GM19372 (cell line): Measurements from ENCODE around the gene ANTXRL.
"Not testable (repeated sequence)": the region's sequence is repeated elsewhere in the genome, so short reads cannot be mapped to it uniquely, and the experiment has no call there.

Experiments
- ATAC-seq: cut with Tn5 transposase; IDR thresholded peaks from one replicate; pipeline ENCODE4 v1.9.1; 2021; ENCODE audit warnings: mild to moderate bottlenecking, low read depth, moderate library complexity; ENCODE audit not compliant: unreplicated experiment

Gene ANTXRL

GRCh38 chr10:46271795-46272499 lies 14.8 kb upstream of the ANTXRL start:
- ATAC-seq, result not testable (repeated sequence)

- ATAC-seq, result no peak
Measured at GRCh38 chr10:46272863-46273415, 13.9 kb upstream of the ANTXRL start.

- no peak for ATAC-seq
Measured at GRCh38 chr10:46273506-46274477, 13.0 kb upstream of the ANTXRL start.

GRCh38 chr10:46277840-46278239 lies 9.0 kb upstream of the ANTXRL start:
- no peak for ATAC-seq

GRCh38 chr10:46282421-46282831 lies 4.4 kb upstream of the ANTXRL start:
- not testable (repeated sequence) for ATAC-seq

- ATAC-seq, result no peak
Measured at GRCh38 chr10:46282842-46283574, 3.8 kb upstream of the ANTXRL start.

- ATAC-seq, result no peak
Measured at GRCh38 chr10:46283580-46284285, 3.1 kb upstream of the ANTXRL start.

GRCh38 chr10:46284286-46285229 lies 2.2 kb upstream of the ANTXRL start:
- ATAC-seq, result peak; percentile 90

- ATAC-seq, result no peak
Measured at GRCh38 chr10:46285300-46285699, 1.5 kb upstream of the ANTXRL start.

- ATAC-seq, result no peak
Measured at GRCh38 chr10:46285966-46286620, 704 bp upstream of the ANTXRL start.

GRCh38 chr10:46287846-46288477 lies 1.2 kb downstream of the ANTXRL start:
- ATAC-seq, result no peak

- ATAC-seq, result no peak
Measured at GRCh38 chr10:46288601-46289206, 1.9 kb downstream of the ANTXRL start.

- ATAC-seq, result no peak
Measured at GRCh38 chr10:46289209-46289810, 2.5 kb downstream of the ANTXRL start.

GRCh38 chr10:46290101-46290886 lies 3.5 kb downstream of the ANTXRL start:
- no peak for ATAC-seq

- no peak for ATAC-seq
Measured at GRCh38 chr10:46291817-46292572, 5.2 kb downstream of the ANTXRL start.
